IPS DF 19.7 (cell line): Measurements from ENCODE around the gene SLC22A23.
"Not testable (repeated sequence)": the region's sequence is repeated elsewhere in the genome, so short reads cannot be mapped to it uniquely, and the experiment has no call there.

Source experiments
- DNase-seq: peaks from one replicate; pipeline ENCODE4 v3.0.0-alpha.2; 2013; ENCODE audit warnings: low read depth, low spot score

Gene SLC22A23

DNA sequence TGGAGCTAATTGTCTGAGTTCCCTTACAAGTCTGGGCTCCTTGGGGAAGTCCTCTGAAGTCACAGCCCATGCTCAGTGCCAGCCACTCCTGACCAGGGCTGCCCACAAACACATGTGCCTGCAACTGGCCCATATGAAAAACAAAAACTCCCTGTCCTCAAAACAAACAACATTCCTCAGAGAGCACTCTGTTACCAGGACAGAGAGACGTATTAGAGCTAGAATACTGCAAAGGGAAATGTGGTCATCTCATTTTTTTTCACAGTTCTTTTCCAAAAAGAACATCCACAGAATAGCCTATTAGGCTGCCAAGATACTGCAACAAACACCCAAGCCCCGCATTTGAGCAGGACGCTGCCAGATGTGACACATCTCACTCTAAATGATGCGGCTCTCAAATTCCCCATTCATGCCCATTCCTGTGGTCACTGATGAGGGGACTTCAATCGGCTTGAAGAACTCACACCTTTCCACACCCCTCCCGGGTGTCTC, 71.1 kb downstream of the SLC22A23 start:
- DNase-seq = no peak

DNA sequence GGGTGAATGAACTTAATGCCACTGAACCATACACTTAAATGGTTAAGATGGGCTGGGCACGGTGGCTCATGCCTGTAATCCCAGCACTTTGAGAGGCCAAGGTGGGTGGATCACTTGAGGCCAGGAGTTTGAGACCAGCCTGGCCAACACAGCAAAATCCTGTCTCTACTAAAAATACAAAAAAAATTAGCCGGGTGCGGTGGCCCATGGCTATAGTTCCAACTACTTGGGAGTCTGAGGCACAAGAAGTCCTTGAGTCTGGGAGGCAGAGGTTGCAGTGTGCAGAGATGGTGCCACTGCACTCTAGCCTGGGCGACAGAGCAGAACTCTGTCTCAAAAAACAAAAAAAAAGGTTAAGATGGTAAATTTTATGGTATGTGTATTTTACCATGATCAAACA, 71.7 kb downstream of the SLC22A23 start:
- not testable (repeated sequence) for DNase-seq

DNA sequence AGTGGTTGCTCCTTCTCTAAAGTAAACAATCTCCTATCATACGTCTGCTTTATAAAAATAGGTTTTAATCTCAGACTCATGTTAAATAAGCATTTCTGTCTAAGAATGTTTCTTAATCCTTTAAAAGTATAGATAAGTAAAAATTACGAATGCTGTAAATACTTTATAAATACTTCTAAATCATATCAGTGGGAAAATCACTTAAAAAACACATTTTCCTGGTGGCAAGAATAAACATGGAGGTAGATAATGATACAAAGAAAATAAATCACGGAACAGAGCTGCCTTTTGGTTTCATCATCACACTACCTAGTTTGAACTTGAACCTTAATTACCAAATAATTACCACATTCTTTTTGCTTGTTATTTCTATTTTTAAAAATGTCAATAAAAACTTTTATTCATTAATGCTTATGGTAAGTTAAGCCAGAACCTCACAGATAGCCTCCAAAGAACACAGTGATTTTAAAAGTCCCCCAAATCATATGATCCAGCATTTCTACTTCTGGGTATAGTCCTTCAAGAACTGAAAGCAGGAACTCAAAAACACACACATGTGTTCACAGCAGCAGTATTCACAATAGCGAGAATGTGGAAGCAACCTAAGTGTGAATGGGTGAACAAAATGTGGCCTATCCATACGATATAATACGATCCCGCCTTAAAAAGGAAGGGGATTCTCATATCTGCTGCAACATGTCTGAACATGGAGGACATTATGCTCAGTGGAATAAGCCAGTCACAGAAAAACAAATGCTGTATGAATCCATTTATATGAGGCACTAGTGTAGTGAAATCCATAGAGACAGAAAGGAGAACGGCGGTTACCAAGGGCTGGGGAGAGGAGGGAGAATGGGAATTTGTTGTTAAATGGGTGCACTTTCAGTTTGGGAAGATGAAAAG, 72.4 kb downstream of the SLC22A23 start:
- no peak for DNase-seq

DNA sequence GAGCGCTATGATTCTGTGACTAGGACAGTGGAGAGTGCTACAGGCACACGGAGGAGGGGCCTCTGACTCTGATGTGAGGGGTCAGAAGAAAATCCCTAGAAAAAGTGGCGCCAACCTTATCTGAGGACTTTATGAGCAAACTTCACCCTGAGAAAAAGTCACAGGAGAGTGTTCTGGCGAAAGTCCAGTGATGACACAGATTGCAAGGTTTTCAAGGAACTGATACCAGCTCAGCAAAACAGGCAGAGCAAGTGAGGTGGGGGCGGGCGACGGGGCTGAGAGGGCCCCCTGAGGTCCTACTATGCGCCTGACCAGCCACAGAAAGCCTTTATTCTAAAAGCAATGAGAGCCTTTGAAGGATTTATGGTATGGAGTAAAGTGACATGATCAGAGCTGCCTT, 73.3 kb downstream of the SLC22A23 start:
- no peak for DNase-seq

DNA sequence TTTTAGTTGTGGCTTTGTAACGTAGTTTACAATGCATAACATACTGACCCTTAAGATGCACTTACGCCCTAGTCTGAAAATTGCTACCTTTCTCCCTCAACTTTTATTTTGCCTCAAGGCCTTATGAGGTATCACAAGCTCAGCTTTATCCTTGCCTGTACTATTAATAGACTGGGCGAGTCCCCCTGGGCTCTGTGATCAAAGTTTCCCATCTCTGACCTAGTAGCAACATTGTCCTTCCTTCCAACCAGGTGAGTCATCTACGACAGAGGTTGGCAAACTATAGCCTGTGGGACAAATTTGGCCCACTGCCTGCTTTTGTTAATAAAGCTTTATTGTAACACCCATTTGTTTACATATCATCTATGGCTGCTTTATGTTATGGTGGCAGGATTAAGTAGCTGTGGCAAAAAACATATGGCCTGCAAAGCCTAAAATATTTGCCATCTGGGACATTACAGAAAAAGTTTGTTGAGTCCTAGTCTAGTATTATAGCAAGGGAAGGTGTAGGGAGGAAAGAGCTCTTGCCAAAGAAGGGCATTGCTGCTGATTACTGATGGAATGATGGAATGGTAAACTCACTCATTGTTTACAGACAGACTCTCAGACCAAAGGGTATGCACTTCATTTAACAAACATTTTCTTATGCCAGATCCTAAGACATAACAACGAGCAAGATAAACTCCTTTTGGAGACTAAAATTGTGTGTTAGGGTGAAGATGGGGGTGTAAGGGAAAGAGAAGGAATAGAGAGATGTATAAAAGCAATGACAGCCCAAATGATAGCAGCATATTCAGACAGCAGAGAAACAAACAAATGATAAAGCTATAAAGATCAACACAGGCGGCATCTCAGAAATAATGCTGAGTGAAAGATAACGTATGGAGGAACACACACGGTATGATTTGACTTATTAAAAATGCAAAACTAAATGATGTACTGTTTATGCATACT, 74.2 kb downstream of the SLC22A23 start:
- no peak for DNase-seq

DNA sequence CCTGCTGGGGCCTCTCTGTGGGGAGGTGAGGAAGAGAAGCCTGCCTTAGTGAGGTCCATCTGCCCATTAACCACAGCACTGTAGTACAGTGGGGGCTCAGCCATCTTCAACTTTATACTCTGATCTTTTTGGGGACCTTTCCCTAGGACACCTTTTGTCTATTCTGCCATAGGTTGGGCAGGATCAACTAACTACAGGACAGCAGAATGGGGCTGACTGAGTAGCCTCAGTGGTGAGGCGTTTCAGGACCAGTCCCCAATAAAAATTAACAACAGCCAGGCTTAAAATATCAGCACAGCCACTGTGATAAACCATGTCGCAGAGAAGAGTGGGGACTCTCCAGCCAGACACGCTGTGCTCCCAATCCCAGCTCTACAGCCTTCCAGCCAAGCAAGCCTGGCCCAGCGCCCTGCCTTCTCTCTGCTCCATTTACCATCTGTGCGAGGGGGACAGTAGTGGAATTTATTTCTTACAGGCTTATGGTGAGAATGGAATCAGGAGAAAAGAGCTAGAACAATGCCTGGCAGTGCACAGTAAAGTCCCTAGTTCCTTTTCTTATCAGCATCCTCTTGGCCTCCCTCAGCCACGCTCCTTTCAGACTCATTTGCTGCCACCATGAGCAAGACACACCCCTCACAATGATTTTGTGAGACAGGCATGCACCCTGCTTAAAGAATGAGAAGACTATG, 75.5 kb downstream of the SLC22A23 start:
- no peak for DNase-seq

DNA sequence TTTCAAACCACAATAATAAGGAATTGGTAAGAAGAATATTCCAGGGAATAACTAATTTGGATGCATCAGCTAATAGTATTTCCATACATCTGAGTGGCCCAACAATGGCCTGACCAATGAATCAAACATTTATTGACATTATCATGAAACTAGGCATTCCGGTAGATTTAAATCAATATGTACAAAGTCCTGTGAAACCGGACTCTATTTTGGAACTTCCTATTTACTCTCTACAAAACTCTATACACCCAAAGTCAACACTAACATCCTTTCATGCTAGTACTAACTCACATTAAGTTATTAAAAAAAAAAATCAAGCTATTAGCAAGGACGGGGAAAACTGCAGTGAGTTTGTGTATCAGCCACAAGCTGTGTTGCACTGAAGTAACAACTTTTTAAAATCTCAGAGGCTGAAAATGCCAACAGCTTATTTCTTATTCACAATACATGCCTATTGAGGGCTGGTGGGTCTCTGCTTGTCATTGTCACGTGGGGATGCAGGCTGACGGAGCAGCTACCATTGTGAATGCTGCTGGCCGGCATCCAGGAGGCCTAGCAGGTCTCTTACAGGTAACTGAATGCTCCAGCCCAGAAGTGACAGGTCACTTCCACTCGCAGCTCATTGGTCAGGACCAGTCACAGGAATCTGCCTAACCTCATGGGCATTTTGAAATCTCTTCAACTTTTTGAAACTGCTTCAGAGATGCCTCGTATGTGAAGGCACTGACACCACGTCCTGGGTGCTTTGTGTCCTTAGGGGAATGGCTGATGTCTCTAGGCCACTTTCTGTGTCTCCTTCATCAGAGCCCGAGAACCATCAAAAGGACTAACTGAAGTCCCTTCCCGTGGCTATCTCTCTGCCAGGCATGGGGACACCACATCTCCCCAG, 76.3 kb downstream of the SLC22A23 start:
- DNase-seq = no peak

DNA sequence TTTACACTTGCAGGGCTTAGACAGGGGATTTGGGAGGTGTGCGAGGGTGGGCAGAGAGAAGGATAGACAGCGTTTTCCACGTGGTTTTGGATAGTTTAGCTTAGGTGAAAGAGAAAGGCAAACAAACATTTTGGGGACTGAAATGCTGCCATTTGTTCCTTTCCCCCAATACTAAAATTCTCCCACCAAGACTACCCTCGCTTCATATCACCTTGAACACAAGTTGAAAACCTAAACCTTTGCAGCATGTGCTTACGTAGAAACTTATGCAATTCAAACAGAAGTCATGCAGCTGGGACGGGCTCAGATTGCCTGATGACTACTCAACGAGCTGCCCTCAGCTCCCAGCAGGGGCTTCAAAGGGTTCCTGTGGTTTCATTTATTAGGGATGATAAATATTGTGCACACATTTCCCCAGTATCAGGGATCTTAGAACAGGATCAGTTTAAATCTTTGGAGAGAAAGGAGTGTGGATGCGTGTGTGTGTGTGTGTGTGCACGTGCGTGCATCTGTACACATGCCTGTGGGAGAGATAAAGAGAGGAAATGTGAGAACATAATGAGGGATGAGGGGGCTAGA, 77.3 kb downstream of the SLC22A23 start:
- no peak for DNase-seq

DNA sequence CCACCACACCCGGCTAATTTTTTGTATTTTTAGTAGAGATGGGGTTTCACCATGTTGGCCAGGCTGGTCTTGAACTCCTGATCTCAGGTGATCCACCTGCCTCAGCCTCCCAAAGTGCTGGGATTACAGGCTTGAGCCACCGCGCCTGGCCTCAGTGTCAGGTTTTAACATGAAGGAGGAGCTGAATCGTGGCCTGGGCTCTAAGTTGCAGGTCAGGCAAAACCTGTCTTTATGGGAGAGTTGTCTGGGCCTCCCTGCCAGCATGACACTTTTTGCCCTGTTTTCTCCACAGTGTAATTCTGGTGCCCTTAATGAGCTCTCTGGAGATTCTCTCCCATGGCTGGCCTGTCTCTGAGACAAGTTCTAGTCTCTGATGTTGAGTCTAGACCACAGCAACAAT, 78.0 kb downstream of the SLC22A23 start:
- not testable (repeated sequence) for DNase-seq

DNA sequence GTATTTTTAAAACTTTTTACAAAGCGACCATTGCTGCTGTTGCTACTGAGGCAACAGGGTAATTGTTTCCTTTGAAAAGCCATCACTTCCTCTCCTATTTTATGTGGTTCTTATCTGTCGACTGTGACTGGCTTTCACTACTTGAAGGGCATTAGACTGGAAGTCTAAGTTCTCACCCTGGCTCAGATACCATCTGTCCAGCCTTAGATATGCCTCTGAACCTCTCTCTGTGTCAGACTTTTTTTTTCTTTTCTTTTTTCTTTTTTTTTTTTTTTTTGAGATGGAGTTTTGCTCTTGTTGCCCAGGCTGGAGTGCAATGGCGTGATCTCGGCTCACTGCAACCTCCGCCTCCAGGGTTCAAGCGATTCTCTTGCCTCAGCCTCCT, 78.5 kb downstream of the SLC22A23 start:
- not testable (repeated sequence) for DNase-seq

DNA sequence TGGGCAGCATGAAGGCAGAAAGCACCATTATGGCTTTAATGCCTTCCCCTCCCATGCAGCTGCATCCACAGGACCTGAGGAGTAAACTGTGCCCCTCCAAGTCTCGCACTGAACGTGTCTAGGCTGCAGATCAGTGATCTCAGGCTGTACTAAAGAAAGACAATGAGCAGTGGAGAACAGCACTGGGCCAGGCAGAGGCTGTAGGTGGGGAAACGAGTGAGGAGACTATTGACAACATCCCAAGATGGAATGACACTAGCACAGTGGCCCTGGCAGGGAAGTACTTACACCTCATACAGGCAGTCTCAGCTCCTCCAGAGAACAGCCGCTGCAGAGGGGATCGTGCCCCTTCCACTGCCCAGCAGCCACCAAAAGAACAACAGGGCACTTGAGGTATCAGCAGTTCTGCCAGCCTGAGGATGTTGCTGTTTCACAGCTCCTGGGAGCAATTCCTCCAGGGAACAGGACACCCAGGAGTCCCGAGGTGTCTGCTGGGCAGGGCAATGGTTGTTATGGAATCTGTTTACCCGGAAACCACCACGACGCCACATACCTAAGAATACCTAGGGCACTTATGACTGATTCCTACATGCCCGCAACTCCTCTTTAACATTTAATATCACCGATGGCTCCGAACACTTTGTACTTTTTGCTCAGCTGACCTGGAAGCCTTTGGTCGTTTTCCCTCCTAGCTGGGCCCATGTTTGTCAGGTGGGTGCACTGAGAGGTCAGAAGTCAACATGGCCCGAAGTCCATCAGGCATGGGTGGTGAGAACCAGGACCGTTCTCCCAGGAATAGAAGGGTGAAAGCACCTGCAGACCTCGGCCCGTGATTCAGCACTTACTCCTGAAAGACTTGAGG, 79.1 kb downstream of the SLC22A23 start:
- no peak for DNase-seq

DNA sequence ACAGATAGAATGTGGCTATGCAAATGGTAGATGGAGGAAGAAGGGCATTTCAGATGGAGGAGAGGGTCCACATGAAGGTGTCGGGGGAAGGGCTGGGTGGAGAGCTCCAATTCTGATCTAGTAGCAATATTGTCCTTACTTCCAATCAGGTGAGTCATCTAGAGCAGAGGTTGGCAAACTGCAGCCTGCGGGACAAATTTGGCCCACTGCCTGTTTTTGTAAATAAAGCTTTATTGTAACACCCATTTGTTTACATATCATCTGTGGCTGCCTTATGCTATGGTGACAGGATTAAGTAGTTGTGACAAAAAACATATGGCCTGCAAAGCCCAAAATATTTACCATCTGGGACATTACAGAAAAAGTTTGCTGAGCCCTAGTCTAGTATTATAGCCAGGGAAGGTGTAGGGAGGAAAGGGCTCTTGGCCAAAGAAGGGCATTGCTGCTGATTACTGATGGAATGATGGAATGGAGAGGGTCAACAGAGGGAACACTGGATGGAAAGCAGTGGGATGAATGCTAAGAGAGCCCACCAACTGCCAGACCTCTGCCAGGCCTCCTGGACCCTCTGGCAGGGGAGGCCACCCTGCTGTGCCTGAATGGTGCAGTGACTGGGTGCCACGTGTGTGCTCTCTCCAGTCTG, 79.8 kb downstream of the SLC22A23 start:
- DNase-seq = no peak

DNA sequence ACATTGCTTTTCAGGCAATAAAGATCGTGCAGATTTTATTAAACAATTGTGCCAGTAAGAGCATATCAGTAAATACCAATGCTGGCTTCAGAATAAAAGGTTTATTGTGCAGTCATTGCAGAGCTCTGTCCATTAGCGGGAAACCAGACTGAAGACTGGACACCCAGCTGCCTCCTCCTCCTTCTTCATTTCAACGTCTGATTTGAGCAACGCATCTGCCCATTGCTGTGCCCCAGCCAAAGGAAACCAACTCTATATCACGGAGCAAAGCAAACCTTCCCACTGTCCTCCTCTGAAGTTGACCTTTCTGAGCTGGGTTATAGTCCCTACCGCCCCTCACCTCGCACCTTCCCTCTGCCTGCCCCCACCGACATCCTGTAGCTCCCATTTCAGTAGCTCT, 80.8 kb downstream of the SLC22A23 start:
- DNase-seq = no peak

DNA sequence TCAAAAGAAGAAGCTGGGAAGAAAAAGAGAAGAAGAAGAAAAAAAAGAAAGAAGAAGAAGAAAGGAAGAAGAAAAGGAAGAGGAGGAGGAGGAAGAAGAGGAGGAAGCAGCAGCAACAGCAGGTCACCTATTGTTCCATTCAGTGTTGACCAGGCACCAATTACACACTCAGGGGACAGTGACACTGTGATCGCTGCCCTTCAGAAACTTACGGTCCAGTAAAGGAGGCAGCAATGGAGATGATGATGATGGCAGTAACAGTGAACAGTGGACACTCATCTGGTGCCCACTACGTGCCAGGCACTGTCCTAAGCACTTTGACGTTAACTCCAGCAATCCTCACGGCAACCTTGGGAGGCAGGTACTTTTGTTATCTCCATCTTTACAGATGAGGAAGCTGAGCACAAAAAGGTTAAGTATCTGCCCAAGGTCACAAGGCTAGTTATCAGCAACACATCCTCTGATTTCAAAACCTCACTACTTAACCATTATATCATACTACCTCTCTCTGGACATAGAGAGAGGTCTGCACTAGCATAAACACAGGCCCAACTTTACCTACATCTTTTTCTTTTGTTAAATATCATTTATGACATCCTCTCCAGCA, 83.2 kb downstream of the SLC22A23 start:
- no peak for DNase-seq

DNA sequence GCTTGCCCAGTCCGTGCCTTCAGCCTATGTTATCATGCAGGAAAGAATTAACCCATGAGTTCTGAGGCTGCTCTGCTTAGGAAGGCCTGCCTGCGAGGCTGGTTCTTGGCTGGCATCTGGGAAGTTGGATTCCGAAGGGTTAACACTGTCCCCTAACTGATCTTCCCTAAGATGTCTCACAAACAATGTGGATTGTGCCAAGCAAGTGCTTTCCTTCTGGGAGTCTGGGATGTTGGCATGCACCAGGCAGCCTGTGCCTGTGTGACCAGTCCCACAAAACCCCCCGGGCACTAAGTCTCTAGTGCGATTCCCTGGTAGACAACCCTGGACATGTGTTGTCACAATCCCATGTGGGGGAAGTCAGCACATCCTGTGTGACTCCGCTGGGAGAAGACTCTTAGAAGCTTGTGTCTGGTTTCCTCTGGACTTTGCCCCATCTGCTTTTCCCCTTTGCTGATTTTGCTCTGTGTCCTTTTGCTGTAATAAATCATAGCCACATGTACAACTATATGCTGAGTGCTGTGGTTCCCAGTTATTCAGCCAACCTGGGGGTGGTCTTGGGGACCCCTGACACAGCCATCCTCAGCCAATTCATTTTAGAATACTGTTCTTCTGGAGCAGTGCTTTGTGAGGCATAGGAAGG, 83.8 kb downstream of the SLC22A23 start:
- no peak for DNase-seq

DNA sequence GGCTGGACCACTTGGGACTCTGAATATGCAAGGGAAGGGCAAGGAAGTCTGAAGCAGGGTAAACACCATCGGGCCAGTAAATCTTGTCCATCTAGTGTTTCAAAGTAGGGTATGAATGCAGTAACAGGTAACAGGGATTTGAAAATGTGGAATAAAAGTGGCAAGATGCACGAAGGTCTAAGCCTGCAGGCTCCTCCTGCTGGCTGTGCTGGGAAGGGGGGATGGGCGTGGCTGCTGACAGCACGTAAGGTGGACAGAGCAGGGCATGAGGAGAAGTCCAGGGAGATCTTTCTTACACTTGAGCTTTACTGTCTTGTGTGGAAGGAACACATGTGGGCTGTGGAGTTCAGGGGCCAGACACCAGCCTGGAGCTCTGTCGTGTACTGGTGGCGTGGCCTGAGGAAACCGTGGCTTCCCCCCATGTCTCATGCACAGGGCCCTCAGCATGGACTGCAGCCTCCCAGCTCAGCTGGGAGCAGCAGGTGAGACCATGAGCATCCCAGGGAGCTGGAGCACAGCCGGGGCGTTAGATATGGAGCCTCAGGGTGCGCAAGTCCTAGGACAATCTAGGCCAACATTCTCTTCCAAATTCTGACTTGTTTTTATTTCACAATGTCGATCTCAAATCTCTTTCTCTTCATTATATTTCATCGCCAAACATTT, 84.5 kb downstream of the SLC22A23 start:
- DNase-seq = no peak

DNA sequence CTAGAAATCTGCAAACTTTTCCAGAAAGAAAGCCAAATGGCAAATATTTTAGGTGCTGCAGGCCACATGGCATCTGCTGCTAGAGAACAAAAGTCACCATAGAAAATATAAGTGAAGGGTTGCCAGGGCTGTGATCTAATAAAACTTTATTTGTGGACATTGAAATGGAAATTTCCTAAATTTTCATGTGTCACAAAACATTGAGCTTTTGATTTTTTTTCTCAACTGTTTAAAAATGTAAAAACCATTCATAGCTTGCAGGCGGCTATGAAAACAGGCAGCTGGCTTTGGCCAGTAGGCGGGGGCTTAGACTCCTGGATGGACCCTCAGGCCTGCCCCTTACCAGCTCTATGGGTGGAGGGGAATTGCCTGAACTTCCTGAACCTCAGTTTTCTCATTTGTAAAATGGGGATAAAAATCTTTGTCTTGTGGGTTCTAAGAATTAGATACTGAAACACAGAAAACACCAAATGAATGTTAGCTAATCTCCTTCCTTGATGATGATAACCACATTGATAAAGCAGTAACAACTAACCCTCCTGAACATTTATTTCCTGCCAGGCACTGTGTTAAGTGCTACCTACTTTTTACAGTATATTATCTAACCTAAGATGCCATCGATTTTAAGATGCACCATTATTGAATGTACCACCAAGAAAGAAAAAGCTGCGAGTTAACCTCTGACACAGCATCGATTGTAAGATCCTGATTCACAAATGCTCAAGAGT, 85.5 kb downstream of the SLC22A23 start:
- DNase-seq = no peak
